ENCODE results near the gene CCR6.

DNA sequence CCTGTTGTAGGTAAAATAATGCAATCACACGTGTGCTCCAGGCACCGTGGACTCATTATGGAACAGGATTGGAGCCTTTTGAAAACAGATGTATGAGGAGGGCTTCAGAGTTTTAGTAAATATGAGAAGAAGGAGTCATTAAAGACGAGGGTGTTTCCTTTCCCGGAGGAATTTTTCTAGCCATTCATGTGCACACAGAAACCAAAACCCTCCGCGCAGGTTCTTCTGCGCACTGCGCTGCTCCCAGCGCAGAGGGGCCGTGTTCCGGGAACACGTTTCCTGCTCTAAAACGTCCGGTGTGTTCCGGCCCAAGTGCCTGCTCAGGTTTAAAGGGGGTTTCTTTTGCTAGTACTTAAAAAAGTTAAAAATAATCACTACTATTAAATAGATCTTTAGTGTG lies 23.2 kb downstream of the CCR6 start:
- TF ChIP-seq, protein P1, sequence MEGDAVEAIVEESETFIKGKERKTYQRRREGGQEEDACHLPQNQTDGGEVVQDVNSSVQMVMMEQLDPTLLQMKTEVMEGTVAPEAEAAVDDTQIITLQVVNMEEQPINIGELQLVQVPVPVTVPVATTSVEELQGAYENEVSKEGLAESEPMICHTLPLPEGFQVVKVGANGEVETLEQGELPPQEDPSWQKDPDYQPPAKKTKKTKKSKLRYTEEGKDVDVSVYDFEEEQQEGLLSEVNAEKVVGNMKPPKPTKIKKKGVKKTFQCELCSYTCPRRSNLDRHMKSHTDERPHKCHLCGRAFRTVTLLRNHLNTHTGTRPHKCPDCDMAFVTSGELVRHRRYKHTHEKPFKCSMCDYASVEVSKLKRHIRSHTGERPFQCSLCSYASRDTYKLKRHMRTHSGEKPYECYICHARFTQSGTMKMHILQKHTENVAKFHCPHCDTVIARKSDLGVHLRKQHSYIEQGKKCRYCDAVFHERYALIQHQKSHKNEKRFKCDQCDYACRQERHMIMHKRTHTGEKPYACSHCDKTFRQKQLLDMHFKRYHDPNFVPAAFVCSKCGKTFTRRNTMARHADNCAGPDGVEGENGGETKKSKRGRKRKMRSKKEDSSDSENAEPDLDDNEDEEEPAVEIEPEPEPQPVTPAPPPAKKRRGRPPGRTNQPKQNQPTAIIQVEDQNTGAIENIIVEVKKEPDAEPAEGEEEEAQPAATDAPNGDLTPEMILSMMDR (IDR thresholded peaks at IDR 0.05; ENCODE audit: low read depth, low read length) = no peak
- no peak for TF ChIP-seq EZH2phosphoT487 (IDR thresholded peaks at IDR 0.05; ENCODE audit: low read depth)
